NCI-H2029 (cell line): ENCODE measurements around the gene BCAR1.
A peak's percentile ranks its signal among the peaks of the same experiment; 100 is the strongest.
"Not testable (repeated sequence)": the region's sequence is repeated elsewhere in the genome, so short reads cannot be mapped to it uniquely, and the experiment has no call there.

ENCODE experiments used
- DNase-seq: peaks from one replicate; lab custom pipeline; 2025; lab: John Stamatoyannopoulos, UW

Gene BCAR1

GRCh38 chr16:75251280-75252048, at the start of gene BCAR1:
BCAR1 (minus strand) TSS chr16:75251624; CDS start chr16:75251482, 142 bp downstream.
- DNase-seq: peak; percentile 23

DNA sequence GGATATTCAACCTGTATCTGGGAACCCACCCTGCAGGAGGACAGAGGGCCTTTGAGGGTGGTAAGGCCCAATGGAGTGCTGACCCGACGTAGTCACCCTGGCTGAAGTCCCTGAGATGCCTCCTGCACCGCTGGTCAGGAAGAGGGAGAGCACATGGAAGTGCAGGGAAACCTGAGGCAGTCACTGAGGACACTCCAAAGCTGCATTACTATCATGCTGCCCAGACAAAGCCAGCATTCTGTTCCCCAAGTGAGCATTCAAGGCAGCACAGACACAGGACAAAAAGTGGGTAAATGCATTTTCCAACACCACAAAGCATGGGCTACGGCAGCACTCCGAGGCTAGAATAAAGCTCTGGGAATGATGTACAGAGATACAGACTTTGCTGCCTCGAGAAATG, 46.8 kb upstream of the BCAR1 start:
- no peak for DNase-seq

DNA sequence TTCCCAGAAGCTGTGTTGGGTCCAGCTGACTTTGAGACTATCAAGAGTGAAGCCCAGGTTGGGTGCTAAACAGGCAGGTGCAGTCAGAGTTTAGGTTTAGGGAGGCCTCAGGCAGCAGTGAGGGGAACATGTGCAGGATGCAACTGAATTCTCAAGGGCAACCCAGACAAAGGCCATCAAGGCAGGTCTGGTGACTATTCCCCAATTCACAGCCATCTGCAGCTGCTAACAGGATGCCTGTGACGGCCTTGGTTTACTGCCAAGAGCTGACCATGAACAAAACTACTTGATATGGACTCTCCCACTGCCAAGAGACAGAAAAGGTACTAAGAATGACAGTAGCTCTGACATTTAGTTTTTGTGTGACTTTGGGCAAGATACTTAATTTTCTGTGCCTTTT, 45.2 kb upstream of the BCAR1 start:
- DNase-seq: peak; percentile 17

- DNase-seq: no peak
Measured at GRCh38 chr16:75294773-75295459, 43.5 kb upstream of the BCAR1 start.

DNA sequence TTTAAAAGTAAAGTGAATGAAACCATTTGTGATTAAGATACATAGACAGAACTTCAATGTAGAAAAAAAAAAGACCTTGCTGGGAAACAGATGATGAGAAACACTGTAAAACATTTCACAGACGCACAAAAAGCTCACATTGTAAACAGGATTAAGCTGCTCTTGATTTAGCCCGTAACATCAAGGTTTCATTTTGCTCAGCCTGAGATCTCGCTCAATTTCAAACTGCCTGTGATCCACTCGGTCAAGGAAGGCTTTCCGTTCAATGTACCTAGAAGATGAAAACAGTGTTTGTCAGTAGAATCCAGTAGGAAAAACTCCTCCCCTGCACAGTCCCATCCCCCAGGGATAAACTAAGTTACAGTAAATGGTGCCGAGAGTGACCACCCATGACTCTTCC, 42.3 kb upstream of the BCAR1 start:
- no peak for DNase-seq

DNA sequence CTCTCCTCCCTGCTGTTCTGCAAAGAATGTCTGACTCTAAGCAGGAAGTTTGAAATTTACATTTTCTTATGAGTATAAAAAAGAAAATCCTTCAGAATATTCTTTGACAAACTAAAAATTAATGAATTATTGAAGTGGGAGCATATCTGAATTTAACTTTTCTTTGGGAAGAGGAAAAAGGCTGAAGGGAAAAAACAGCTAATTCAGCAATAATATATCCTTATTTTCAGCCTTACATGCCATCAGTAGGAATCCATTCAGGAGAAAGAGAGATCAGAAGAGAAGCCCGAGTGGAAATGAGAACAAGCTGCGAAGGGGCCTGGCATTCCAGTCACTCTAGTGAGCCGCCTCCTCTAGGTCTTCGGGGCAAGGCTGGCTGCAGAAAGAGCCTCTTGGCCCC, 41.7 kb upstream of the BCAR1 start:
- DNase-seq: no peak

- no peak for DNase-seq
Measured at GRCh38 chr16:75292691-75293090, 41.3 kb upstream of the BCAR1 start.

DNA sequence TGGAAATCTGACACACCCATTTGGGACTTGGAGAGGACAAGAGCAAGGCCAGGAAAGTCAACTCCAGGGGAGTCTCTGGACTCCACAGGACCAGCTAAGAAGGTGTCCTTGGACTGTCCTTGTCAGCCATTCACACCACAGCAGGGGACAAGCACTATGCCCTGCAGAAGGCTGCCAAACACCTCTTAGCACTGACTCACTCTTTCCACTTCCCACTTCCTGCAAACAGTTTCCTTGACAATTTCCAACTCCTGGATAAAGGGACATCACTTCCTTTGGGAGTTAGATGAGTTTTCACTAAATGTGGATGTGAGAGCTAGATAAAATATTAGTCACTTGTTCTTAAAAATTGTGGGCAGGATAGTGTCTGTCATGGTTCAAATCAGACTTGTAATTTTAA, 37.8 kb upstream of the BCAR1 start:
- no peak for DNase-seq

GRCh38 chr16:75288596-75289120, 37.2 kb upstream of the BCAR1 start:
- DNase-seq: no peak

- no peak for DNase-seq
Measured at GRCh38 chr16:75288181-75288580, 36.8 kb upstream of the BCAR1 start.

DNA sequence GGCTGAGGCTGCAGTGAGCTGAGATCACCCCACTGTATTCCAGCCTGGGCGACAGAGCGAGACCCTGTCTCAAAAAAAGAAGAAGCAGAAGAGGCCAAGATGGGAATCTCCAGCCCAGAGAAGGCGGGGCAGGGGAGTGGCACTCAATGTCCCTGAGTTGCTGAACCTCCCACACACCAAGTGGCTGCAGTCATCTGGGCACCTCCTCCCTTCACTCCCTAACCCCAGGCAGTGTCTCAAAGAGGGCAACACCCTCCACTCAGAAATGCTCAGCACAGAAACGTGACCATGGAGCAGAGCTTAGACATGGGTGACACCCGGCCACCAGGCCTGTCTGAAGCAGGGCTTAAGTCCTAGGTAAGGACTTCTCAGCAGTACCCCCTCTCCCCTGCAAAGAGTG, 36.3 kb upstream of the BCAR1 start:
- DNase-seq: no peak

- no peak for DNase-seq
Measured at GRCh38 chr16:75286389-75286788, 35.0 kb upstream of the BCAR1 start.

DNA sequence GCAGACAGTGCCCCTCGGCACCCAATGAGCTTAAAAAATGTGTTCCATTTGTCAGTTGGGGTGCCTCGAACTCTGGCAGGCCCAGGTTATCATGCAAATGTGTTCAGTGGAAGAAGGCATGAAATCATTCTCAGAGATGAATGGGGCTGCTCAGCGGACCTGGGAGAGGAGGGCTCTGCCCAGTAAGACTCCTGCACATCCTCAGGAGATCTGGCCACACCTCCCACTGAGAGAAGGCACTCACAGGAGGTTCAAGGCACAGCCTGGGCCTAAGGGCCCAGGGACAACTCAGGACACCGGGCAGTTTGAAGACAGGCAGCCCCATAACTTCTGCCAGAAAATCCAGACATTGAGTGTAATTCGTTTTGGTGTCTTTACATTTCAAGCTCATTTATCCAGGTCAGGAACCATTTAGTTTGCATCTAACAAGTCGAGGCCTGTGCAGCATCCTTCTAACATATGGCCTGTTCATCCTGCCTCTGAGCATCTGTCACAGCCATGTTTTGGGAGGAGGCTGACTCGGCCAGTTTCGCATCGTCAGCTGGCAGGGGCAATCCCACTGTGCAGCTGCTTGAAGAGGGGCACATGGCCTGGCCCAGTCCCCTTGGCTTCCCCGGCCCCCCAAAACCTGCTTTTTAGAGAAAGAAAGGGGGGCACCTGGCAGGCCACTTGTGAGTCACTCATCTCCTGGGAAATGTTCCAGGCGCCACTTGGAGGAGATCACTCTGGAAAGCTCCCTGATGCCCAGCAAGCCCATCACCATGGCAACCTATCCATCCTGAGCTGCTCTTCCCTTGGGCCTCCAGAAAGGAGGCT, 31.2 kb upstream of the BCAR1 start:
- DNase-seq: no peak

DNA sequence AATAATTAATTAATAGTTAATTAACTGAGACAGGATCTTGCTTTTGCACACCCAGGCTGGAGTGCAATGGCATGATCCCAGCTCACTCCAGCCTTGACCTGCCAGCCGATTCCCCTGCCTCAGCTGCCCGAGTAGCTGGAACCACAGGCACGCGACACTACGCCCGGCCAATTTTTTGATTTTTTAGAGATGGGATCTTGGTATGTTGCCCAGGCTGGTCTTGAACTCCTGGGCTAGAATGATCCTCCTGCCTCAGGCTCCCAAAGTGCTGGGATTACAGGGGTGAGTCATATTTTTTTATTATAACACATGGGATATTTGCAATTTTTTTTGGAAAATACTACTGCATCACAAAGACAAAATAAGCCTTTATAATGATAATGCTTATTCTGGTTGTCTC, 30.4 kb upstream of the BCAR1 start:
- DNase-seq: no peak

DNA sequence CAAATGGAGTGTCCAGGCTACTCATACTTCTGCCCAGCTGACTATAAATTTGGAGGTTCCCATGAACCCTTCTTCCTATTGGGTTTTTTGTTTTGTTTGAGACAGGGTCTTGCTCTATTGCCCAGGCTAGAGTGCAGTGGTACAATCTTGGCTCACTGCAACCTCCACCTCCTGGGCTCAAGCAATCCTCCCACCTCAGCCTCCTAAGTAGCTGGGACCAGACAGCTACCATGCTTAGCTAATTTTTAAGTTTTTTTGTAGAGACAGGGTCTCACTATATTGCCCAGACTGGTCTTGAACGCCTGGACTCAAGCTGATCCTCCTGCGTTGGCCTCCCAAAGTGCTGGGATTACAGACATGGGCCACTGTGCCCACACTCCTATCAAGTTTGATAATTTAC, 29.6 kb upstream of the BCAR1 start:
- DNase-seq: not testable (repeated sequence)

- no peak for DNase-seq
Measured at GRCh38 chr16:75280331-75280804, 28.9 kb upstream of the BCAR1 start.

DNA sequence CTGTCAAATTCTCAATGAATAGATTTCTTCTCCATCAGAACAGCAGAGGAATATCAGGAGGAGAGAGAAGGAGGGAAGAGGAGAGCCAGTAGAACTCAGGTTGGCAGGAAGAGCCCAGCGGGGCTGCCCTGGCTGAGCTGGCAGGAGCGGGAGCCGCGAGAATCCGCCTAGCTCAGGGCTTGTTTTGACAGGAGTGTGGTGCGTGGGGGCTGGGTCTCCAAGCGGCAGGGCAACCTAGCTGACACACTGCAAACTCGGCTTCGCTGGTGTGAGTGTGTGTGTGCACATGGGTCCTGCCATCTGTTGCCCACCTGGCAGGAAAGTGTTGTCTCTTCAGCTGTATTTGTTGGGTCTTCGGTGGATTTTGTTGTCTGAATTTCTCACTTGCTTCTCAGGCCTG, 27.9 kb upstream of the BCAR1 start:
- DNase-seq: no peak

DNA sequence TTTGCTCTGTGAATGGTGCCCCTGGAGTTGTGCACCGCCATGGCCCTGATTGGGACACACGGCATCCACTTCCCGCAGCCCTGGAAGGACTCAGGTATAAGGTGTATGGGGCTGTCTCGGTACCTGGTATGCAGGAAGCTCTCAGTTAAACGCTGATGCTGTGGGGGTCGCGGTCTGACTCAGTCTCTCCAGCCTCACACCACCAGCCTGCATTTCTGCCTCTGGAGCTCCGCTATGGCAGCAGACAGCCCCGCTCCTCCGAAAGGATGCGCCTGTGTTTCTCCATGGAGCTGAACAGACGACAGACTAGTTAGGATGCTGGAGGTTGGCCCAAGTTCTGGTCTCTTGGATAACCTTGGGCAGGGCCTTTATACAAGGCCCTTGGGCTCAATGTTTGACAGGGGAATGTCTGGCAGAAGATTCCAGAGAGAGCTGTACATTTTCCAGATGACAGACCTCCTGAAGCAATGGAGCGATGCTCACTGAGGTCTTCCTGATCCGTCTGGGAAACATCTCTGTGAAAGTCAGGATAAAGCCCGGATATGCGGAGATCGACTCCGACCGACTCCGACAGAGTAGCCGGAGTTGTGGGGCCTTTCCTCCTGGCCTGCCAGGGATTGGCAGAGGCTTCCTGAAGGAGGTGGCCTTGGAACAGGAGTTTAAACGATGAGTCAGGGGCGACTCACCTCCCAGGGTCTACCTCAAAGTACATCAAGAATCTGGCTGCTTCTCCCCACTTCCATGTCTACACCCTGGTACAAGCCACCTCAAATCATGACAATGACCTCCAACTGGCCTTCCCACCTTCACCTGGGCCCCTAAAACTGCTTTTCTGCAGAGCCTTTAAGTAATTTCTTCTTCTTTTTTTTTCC, 21.9 kb upstream of the BCAR1 start:
- DNase-seq: no peak

DNA sequence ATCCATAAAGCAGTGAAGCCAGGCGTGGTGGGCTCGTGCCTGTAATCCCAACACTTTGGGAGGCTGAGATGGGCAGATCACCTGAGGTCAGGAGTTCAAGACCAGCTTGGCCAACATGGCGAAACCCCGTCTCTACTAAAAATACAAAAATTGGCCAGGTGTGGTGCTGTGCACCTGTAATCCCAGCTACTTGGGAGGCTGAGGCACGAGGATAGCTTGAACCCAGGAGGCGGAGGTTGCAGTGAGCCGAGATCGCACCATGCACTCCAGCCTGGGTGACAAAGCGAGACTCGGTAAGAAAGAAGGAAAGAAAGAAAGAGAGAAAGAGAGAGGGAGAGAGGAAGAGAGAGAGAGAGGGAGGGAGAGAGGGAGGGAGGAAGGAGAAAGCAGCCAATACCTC, 21.2 kb upstream of the BCAR1 start:
- DNase-seq: not testable (repeated sequence)

- no peak for DNase-seq
Measured at GRCh38 chr16:75272097-75272551, 20.7 kb upstream of the BCAR1 start.

DNA sequence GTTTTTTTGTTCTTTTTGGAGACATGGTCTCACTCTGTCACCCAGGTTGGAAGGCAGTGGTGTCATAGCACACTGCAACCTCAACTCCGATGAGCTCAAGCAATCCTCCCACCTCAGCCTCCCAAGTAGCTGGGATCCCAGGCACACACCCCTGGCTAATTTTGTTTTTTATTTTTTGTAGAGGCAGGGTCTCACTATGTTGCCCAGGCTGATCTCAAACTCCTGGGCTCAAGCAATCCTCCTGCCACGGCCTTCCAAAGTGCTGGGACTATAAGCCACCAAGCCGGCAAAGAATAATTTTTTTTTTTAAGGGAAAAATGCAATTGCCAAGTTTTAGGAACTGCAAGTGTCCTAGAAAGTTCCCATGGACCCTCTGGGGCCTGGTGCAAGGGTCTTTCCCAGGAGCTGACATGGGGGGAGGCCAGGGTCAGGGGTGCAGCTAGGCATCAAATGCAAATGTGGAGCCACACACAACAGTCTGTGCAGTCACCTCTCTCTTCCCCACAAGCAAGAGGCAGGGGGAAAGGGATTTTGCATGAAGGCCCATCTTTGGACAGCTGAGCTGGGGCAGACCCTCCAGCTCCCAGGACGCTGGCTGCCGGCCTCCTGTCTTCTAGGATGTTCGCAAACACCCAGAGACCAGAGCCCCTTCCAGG, 20.1 kb upstream of the BCAR1 start:
- DNase-seq: no peak
